ENCODE measurements around the gene GHR.

- no peak for TF ChIP-seq CTCF (IDR thresholded peaks at IDR 0.05)
- no peak for TF ChIP-seq ZFX (IDR thresholded peaks at IDR 0.05; ENCODE audit: borderline replicate concordance)
These were observed 150.1 kb downstream of the GHR start for GRCh38 chr5:42573386-42573785.
